Measurements from ENCODE around the gene MLST8. TPM values are rescaled to one million over a fixed set of nuclear protein-coding genes. Genes with fewer than 3 reads are reported as not detected.
"Not testable (repeated sequence)": the region's sequence is repeated elsewhere in the genome, so short reads cannot be mapped to it uniquely, and the experiment has no call there.

Gene MLST8
- total RNA-seq, 2 experiments from 2014 or later, result 70.0 to 70.7 TPM

DNA sequence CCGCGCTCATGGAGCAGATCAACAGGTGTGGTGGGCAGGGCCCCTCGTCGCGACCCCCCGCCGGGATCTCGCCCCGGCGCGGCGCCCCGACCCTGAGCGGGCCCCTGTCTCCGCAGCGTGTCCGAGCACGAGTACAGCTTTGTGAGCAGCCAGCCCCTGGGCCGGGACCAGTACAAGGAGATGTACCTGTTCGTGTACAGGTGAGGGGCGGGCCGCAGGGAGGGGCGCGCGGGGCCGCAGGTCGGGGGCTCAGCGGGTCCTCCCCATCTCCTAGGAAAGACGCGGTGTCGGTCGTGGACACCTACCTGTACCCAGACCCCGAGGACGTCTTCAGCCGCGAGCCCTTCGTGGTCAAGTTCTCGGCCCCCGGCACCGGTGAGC, 31.8 kb downstream of the MLST8 start:
- peaks cover 19% of the 10 kb centered on the region for H3K36me3 Mint-ChIP-seq (ENCODE audit: low read depth)
- ATAC-seq (no peak), DNase-seq (no peak)
- H3K4me3 Mint-ChIP-seq, result no peak overlapping the region
- H3K4me1 Mint-ChIP-seq (ENCODE audit: low read depth), result peaks cover 2% of the 10 kb centered on the region
- intact Hi-C loops (cut with micrococcal nuclease), result no loop called here
- H3K9me3 Mint-ChIP-seq, result no peaks in the 10 kb centered on the region
- no peaks in the 10 kb centered on the region for H3K27me3 Mint-ChIP-seq
- no peak overlapping the region for H3K27ac Mint-ChIP-seq
- CTCF ChIA-PET, result no interaction called here
- POLR2A ChIA-PET, result interaction anchor here (0.8 to 3.5 kb wide), 5 partner anchors 11 to 82 kb away, joined by 3 to 16 read pairs (median 3); partner anchors contain the start of genes ECI1 and TRAF7
- TF ChIP-seq, protein P1, sequence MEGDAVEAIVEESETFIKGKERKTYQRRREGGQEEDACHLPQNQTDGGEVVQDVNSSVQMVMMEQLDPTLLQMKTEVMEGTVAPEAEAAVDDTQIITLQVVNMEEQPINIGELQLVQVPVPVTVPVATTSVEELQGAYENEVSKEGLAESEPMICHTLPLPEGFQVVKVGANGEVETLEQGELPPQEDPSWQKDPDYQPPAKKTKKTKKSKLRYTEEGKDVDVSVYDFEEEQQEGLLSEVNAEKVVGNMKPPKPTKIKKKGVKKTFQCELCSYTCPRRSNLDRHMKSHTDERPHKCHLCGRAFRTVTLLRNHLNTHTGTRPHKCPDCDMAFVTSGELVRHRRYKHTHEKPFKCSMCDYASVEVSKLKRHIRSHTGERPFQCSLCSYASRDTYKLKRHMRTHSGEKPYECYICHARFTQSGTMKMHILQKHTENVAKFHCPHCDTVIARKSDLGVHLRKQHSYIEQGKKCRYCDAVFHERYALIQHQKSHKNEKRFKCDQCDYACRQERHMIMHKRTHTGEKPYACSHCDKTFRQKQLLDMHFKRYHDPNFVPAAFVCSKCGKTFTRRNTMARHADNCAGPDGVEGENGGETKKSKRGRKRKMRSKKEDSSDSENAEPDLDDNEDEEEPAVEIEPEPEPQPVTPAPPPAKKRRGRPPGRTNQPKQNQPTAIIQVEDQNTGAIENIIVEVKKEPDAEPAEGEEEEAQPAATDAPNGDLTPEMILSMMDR (IDR thresholded peaks at IDR 0.05), result no peak

DNA sequence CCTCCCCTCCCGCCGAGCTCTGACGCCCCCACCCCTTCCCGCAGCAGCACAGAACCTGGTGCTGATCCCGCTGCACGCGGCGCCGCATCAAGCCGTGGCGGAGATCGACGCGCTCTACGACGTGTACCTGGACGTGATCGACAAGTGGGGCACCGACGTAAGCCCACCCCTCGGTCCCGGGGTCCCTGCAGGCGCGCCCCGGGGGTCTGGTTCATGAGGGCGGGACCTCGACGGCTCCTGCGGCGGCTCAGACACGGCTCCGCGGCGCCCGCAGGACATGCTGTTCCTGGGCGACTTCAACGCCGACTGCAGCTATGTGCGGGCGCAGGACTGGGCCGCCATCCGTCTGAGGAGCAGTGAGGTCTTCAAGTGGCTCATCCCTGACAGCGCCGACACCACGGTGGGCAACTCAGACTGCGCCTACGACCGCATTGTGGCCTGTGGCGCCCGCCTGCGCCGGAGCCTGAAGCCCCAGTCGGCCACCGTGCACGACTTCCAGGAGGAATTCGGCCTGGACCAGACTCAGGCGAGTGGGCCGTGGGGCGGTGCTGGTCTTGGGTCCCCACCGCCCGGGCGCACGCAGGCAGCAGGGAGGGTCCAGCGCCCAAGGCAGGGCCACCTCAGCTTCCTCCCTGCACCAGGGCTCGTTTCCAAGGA, 32.4 kb downstream of the MLST8 start:
- DNase-seq (no peak), ATAC-seq (no peak)
- POLR2A ChIA-PET, result interaction anchor here (0.8 to 3.5 kb wide), 5 partner anchors 10 to 22 kb away, joined by 3 to 16 read pairs (median 4); partner anchors contain the start of gene ECI1
- Mint-ChIP-seq H3K27ac (no peak overlapping the region), H3K4me3 (no peak overlapping the region), H3K27me3 (no peaks in the 10 kb centered on the region), H3K4me1 (ENCODE audit: low read depth) (peaks cover 2% of the 10 kb centered on the region), H3K9me3 (no peaks in the 10 kb centered on the region), H3K36me3 (ENCODE audit: low read depth) (peaks cover 19% of the 10 kb centered on the region)
- TF ChIP-seq, protein P1 (IDR thresholded peaks at IDR 0.05), result no peak
- CTCF ChIA-PET, result no interaction called here
- intact Hi-C loops (cut with micrococcal nuclease), result no loop called here

DNA sequence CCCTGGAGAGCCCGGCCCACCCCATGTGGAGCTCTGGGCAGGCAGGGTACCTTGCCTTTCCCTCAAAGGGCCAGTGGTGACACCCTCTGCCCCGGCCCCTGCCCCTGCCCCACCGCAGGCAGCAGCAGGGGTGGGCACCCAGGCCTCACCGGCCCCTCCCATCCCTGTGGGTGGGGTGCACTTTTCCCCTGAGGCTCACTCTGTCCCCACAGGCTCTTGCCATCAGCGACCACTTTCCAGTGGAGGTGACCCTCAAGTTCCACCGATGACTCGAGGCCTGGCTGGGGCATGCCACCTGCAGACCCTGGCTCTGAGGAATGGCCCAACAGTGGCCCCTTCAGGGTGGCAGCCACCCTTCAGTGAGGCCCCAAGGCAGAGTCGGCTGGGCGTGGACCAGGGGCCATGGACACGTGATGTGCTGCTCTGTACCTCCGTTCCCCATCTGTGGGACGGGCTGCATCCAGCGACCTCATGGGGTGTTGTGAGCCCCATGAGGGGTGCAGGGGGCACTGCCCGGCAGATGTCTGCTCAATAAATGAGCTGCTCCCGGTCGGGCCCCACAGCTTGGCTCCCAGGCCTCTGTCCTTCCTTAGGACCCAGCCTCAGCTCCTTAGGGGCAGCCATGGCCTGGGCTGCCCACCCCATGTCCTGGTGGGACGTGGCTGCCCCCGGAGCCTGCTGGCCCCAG, 33.0 kb downstream of the MLST8 start:
- intact Hi-C loops (cut with micrococcal nuclease), result no loop called here
- DNase-seq (no peak), ATAC-seq (peak; percentile 17)
- Mint-ChIP-seq H3K9me3 (no peaks in the 10 kb centered on the region), H3K36me3 (ENCODE audit: low read depth) (peaks cover 16% of the 10 kb centered on the region), H3K4me1 (ENCODE audit: low read depth) (peaks cover 2% of the 10 kb centered on the region), H3K4me3 (no peak overlapping the region), H3K27me3 (no peaks in the 10 kb centered on the region), H3K27ac (no peak overlapping the region)
- TF ChIP-seq, protein P1 (IDR thresholded peaks at IDR 0.05), result no peak
- ChIA-PET POLR2A (interaction anchor here (0.9 to 3.5 kb wide), 7 partner anchors 12 to 83 kb away, joined by 3 to 16 read pairs (median 4); partner anchors contain the start of genes ECI1, RNPS1 and TRAF7), CTCF (no interaction called here)

DNA sequence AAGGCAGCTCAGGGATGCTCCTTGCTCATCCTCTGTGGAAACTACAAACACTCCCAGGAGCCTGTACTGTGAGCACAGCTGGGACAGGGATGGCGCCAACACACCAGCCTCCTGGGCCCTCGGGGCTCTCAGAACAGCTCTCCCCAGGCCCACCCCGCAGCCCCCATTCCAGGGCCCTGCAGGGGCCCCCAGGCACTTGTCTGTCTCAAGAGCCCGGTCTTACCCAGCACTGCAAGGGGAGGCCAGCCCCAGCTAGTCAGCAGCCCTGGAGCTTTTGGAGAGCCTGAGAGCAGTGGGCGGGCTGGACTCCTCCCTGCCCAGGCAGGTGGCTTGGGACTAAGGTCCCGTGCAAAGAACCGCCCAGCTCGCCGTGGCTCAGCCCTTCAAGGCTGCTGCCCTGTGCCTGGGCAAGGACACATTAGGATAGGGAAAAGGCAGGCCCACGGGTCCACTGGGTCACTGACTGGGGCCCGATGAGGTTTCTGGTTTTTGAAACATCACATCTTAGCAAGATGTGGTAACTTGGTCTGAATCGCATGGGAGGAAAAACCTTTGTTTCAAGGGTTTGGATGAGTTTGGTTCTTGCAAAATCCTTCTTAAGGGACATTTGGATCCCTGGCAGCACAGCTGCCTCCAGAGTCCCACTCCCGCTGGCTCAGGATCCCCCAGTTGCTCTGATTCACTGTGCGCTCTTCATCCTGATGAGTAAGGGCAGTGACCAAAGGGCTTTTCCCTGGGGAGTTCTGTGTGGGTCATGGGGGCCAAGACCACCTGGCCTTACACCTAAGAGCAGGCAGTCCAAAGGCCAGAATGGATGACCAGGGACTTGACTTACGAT, 33.8 kb downstream of the MLST8 start:
- TF ChIP-seq, protein P1 (IDR thresholded peaks at IDR 0.05), result no peak
- ChIA-PET CTCF (no interaction called here), POLR2A (interaction anchor here (0.8 to 1.4 kb wide), 7 partner anchors 12 to 84 kb away, joined by 3 to 4 read pairs (median 3); partner anchors contain the start of genes ECI1, RNPS1 and TRAF7)
- no peak overlapping the region for H3K4me3 Mint-ChIP-seq
- no peak for DNase-seq
- H3K27ac Mint-ChIP-seq, result no peak overlapping the region
- no peak for ATAC-seq
- peaks cover 2% of the 10 kb centered on the region for H3K4me1 Mint-ChIP-seq (ENCODE audit: low read depth)
- intact Hi-C loops (cut with micrococcal nuclease), result no loop called here
- H3K36me3 Mint-ChIP-seq (ENCODE audit: low read depth), result peaks cover 14% of the 10 kb centered on the region
- H3K27me3 Mint-ChIP-seq, result no peaks in the 10 kb centered on the region
- H3K9me3 Mint-ChIP-seq, result no peaks in the 10 kb centered on the region

DNA sequence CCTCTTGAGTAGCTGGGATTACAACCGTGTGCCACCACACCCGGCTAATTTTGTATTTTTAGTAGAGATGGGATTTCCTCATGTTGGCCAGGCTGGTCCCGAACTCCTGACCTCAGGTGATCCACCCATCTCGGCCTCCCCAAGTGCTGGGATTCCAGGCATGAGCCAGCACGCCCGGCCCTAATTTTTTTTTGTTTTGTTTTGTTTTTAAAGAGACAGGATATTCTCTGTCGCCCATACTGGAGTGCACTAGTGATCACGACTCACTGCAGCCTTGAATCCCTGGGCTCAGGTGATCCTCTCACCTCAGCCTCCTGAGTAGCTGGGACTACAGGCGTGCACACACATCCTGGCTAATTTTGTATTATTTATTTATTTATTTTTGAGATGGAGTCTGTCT, 35.1 kb downstream of the MLST8 start:
- POLR2A ChIA-PET, result interaction anchor here (0.5 to 1.3 kb wide), 4 partner anchors 10 to 17 kb away, joined by 3 read pairs; partner anchors contain the start of gene E4F1

More for the DNA sequence above, 35.1 kb downstream of the MLST8 start:
- ATAC-seq; H3K36me3 Mint-ChIP-seq (ENCODE audit: low read depth); intact Hi-C loops (cut with micrococcal nuclease); H3K4me3 Mint-ChIP-seq; DNase-seq; CTCF ChIA-PET; H3K27me3 Mint-ChIP-seq; H3K9me3 Mint-ChIP-seq; H3K4me1 Mint-ChIP-seq (ENCODE audit: low read depth); H3K27ac Mint-ChIP-seq: not testable (repeated sequence)
